Mesendoderm (in vitro differentiated cells): ENCODE data around the gene PPP6R3.

ENCODE experiments used
- DNase-seq: peaks from one replicate; pipeline ENCODE4 v3.0.0; 2013
- H2AK5ac ChIP-seq: 2 replicates; pipeline ENCODE4 v1.6.1; 2013; ENCODE audit warnings: low read length, inconsistent platforms
- H2BK120ac ChIP-seq: 2 replicates; pipeline ENCODE4 v1.6.1; 2013; ENCODE audit warnings: low read depth, mild to moderate bottlenecking, low read length, moderate library complexity, mixed read lengths
- H2BK15ac ChIP-seq: replicated peaks from 2 replicates; pipeline ENCODE4 v1.6.1; 2013; ENCODE audit warnings: low read depth, mild to moderate bottlenecking, moderate library complexity
- H2BK5ac ChIP-seq: 2 replicates; pipeline ENCODE4 v1.6.1; 2013; ENCODE audit warnings: low read length, inconsistent platforms
- H3K18ac ChIP-seq: 2 replicates; pipeline ENCODE4 v1.6.1; 2013; ENCODE audit warnings: mild to moderate bottlenecking, low read length, mixed read lengths
- H3K23ac ChIP-seq: one replicate; pipeline ENCODE4 v1.6.1; 2013; ENCODE audit warnings: low read length
- H3K27ac ChIP-seq: 2 replicates; pipeline ENCODE4 v1.5.1; 2013; ENCODE audit warnings: low read depth, mild to moderate bottlenecking, inconsistent platforms, low read length, moderate library complexity
- H3K27me3 ChIP-seq: 2 replicates; pipeline ENCODE4 v1.6.1; 2013; ENCODE audit warnings: low read length, control low read depth, mild to moderate bottlenecking, inconsistent platforms; ENCODE audit not compliant: insufficient read depth, poor library complexity
- H3K36me3 ChIP-seq: 2 replicates; pipeline ENCODE4 v1.6.1; 2013; ENCODE audit warnings: low read length, inconsistent platforms; ENCODE audit not compliant: control insufficient read depth, insufficient read depth
- H3K4ac ChIP-seq: one replicate; pipeline ENCODE4 v1.6.1; 2013; ENCODE audit warnings: low read depth, mild to moderate bottlenecking, low read length, moderate library complexity
- H3K4me1 ChIP-seq: 2 replicates; pipeline ENCODE4 v1.6.1; 2013; ENCODE audit warnings: low read depth, low read length, inconsistent platforms; ENCODE audit not compliant: control insufficient read depth
- H3K4me2 ChIP-seq: 2 replicates; pipeline ENCODE4 v1.6.1; 2013; ENCODE audit warnings: low read length
- H3K4me3 ChIP-seq: 2 replicates; pipeline ENCODE4 v1.5.1; 2013; ENCODE audit warnings: mild to moderate bottlenecking, low read length
- H3K56ac ChIP-seq: one replicate; pipeline ENCODE4 v1.6.1; 2013; ENCODE audit warnings: low read length
- H3K79me1 ChIP-seq: 2 replicates; pipeline ENCODE4 v1.6.1; 2013; ENCODE audit warnings: low read length, inconsistent platforms
- H3K79me2 ChIP-seq: 2 replicates; pipeline ENCODE4 v1.6.1; 2013; ENCODE audit warnings: mild to moderate bottlenecking, low read length; ENCODE audit not compliant: control insufficient read depth, insufficient read depth
- H3K9ac ChIP-seq: 2 replicates; pipeline ENCODE4 v1.6.1; 2013; ENCODE audit warnings: low read length, inconsistent platforms
- H4K5ac ChIP-seq: one replicate; pipeline ENCODE4 v1.6.1; 2013; ENCODE audit warnings: low read length
- H4K8ac ChIP-seq: one replicate; pipeline ENCODE4 v1.6.1; 2013; ENCODE audit warnings: low read depth, mild to moderate bottlenecking, control low read depth, low read length, moderate library complexity
- WGBS: extraction: QIAGEN DNeasy Blood & Tissue Kit; methylation state at CpG from one replicate; pipeline ENCODE4 v1.1.7; 2013; ENCODE audit warnings: low lambda C conversion rate, missing lambda C conversion rate; ENCODE audit not compliant: insufficient coverage; ENCODE audit errors: extremely low coverage; 5-methylcytosine and 5-hydroxymethylcytosine counted together

PPP6R3 gene

GRCh38 chr11:68653486-68654430 lies 193.2 kb downstream of the PPP6R3 start:
- Histone ChIP-seq H4K8ac (no peak overlapping the region), H3K9ac (no peak overlapping the region), H2AK5ac (no peak overlapping the region), H4K5ac (no peak overlapping the region), H3K79me2 (no peaks in the 10 kb centered on the region), H2BK5ac (no peak overlapping the region), H3K4me2 (no peak overlapping the region), H3K18ac (no peak overlapping the region), H3K79me1 (no peaks in the 10 kb centered on the region), H3K36me3 (no peaks in the 10 kb centered on the region), H2BK120ac (no peak overlapping the region), H3K4me3 (no peak overlapping the region), H3K23ac (no peak overlapping the region), H2BK15ac (no peak overlapping the region), H3K4ac (no peak overlapping the region), H3K27me3 (no peaks in the 10 kb centered on the region), H3K4me1 (peaks cover 3% of the 10 kb centered on the region), H3K27ac (no peak overlapping the region), H3K56ac (no peak overlapping the region)
- no peak for DNase-seq
- WGBS = no CpG with 5 or more reads among the region's 24 CpGs

DNA sequence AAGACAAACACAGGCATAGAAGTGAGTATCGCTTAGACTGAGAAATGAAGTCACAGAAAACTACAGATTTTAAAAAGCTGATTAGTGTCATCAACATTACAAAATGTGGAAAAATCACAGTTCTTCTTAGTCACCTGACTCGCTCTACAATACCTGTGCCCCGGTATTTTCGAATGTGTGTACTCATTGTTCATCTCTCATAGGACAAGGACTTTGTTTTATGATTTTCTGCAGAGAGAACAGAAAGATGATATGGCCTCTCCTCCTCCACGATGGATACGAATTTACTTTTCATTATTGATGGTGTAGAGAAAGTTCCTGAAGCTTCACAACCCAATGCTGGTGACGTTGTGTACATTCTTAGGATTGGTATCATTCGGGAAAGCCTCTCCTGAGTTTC lies 194.4 kb downstream of the PPP6R3 start:
- Histone ChIP-seq H3K4ac (no peak overlapping the region), H3K23ac (no peak overlapping the region), H2BK120ac (no peak overlapping the region), H3K4me1 (peaks cover 3% of the 10 kb centered on the region), H3K27ac (no peak overlapping the region), H4K8ac (no peak overlapping the region), H3K4me3 (no peak overlapping the region), H2BK15ac (no peak overlapping the region), H3K36me3 (no peaks in the 10 kb centered on the region), H2BK5ac (no peak overlapping the region), H3K18ac (no peak overlapping the region), H3K27me3 (no peaks in the 10 kb centered on the region), H3K9ac (no peak overlapping the region), H3K79me1 (no peaks in the 10 kb centered on the region), H3K79me2 (no peaks in the 10 kb centered on the region), H3K56ac (no peak overlapping the region), H3K4me2 (no peak overlapping the region), H4K5ac (no peak overlapping the region), H2AK5ac (no peak overlapping the region)
- WGBS = no CpG with 5 or more reads among the region's 8 CpGs
- DNase-seq = no peak

GRCh38 chr11:68655406-68655805 lies 194.9 kb downstream of the PPP6R3 start:
- Histone ChIP-seq H2BK120ac (no peak overlapping the region), H3K4me2 (no peak overlapping the region), H2AK5ac (no peak overlapping the region), H3K79me2 (no peaks in the 10 kb centered on the region), H3K18ac (no peak overlapping the region), H2BK15ac (no peak overlapping the region), H2BK5ac (no peak overlapping the region), H3K4me3 (no peak overlapping the region), H3K79me1 (no peaks in the 10 kb centered on the region), H4K8ac (no peak overlapping the region), H3K4me1 (peaks cover 3% of the 10 kb centered on the region), H3K36me3 (no peaks in the 10 kb centered on the region), H3K4ac (no peak overlapping the region), H3K9ac (no peak overlapping the region), H4K5ac (no peak overlapping the region), H3K23ac (no peak overlapping the region), H3K27me3 (no peaks in the 10 kb centered on the region), H3K27ac (no peak overlapping the region), H3K56ac (no peak overlapping the region)
- no peak for DNase-seq
- WGBS = no CpG with 5 or more reads among the region's 7 CpGs

DNA sequence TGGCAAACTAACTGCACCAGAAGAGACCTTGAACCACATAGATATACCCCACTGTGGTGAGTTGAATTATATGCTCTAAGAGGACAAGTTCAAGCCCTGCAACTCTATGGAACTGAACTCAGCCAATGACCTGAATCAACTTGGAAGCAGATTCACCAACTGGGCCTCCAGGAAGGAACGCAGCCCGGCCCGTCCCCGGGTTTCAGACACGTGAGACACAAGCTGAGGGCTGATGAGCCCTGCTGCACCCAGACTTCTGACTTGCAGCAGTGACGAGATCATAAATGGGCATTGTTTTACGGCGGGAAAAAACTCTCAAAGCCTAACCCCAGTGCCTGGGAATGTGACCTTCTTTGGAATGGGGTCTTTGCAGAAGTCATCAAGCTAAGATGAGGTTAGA lies 195.3 kb downstream of the PPP6R3 start:
- no peak overlapping the region for H2BK5ac ChIP-seq
- H2AK5ac ChIP-seq = no peak overlapping the region
- no peak overlapping the region for H4K8ac ChIP-seq
- DNase-seq = no peak
- no peak overlapping the region for H3K27ac ChIP-seq
- no peaks in the 10 kb centered on the region for H3K27me3 ChIP-seq
- H3K18ac ChIP-seq = no peak overlapping the region
- H4K5ac ChIP-seq = no peak overlapping the region
- H3K9ac ChIP-seq = no peak overlapping the region
- peaks cover 3% of the 10 kb centered on the region for H3K4me1 ChIP-seq
- no peak overlapping the region for H3K56ac ChIP-seq
- H3K4me2 ChIP-seq = no peak overlapping the region
- H3K4me3 ChIP-seq = no peak overlapping the region
- no peak overlapping the region for H3K23ac ChIP-seq
- H3K4ac ChIP-seq = no peak overlapping the region
- H3K79me1 ChIP-seq = no peaks in the 10 kb centered on the region
- no peaks in the 10 kb centered on the region for H3K36me3 ChIP-seq
- no peak overlapping the region for H2BK15ac ChIP-seq
- no peak overlapping the region for H2BK120ac ChIP-seq
- H3K79me2 ChIP-seq = no peaks in the 10 kb centered on the region
- no CpG with 5 or more reads among the region's 8 CpGs for WGBS

- no peak overlapping the region for H3K56ac ChIP-seq
- H3K27ac ChIP-seq = no peak overlapping the region
- H4K8ac ChIP-seq = no peak overlapping the region
- H3K4me3 ChIP-seq = no peak overlapping the region
- no peaks in the 10 kb centered on the region for H3K79me1 ChIP-seq
- no peaks in the 10 kb centered on the region for H3K36me3 ChIP-seq
- DNase-seq = no peak
- H3K4ac ChIP-seq = no peak overlapping the region
- no peak overlapping the region for H3K9ac ChIP-seq
- H3K4me2 ChIP-seq = no peak overlapping the region
- WGBS = no CpG with 5 or more reads among the region's 11 CpGs
- H3K79me2 ChIP-seq = no peaks in the 10 kb centered on the region
- H3K27me3 ChIP-seq = no peaks in the 10 kb centered on the region
- no peak overlapping the region for H2BK120ac ChIP-seq
- no peak overlapping the region for H4K5ac ChIP-seq
- H2AK5ac ChIP-seq = no peak overlapping the region
- H3K23ac ChIP-seq = no peak overlapping the region
- no peak overlapping the region for H3K18ac ChIP-seq
- H2BK5ac ChIP-seq = no peak overlapping the region
- H2BK15ac ChIP-seq = no peak overlapping the region
- no peaks in the 10 kb centered on the region for H3K4me1 ChIP-seq
Measured at GRCh38 chr11:68657021-68657780, 196.6 kb downstream of the PPP6R3 start.
